ENCODE measurements around the gene SETBP1. TPM values are rescaled to one million over a fixed set of nuclear protein-coding genes. Genes with fewer than 3 reads are reported as not detected.

Gene SETBP1
- total and polyA plus RNA-seq, 2 of the 8 experiments (the other 6 are each of a cell fraction or from before 2014, with no cell fraction given) = 2.0 to 6.5 TPM

GRCh38 chr18:44848644-44849335 lies 168.1 kb downstream of the SETBP1 start:
- H3K36me3 ChIP-seq (ENCODE audit: control insufficient read depth in 2 of 4, insufficient read depth in 4 of 4, low read length in 3 of 4) = no peaks in the 10 kb centered on the region
- H2BK120ac ChIP-seq (replicated peaks; ENCODE audit: low read depth, low read length) = no peak overlapping the region
- H3K27me3 ChIP-seq (replicated peaks in 1 of 4; ENCODE audit: control insufficient read depth in 3 of 4, extremely low read depth in 1 of 4, insufficient read depth in 3 of 4, low read length in 3 of 4) = no peaks in the 10 kb centered on the region
- no peaks in the 10 kb centered on the region for H3K79me1 ChIP-seq (ENCODE audit: low read depth, low read length)
- no peak overlapping the region for H3K4ac ChIP-seq (replicated peaks; ENCODE audit: insufficient read length, low read depth, low read length)
- no peak overlapping the region for H2AFZ ChIP-seq (ENCODE audit: low read length)
- no peaks in the 10 kb centered on the region for H3K79me2 ChIP-seq (ENCODE audit: control insufficient read depth in 1 of 2, insufficient read depth in 2 of 2, low read length in 2 of 2)
- no peak overlapping the region for H3K9ac ChIP-seq (replicated peaks in 1 of 4; ENCODE audit: extremely low read depth in 1 of 4, low read depth in 3 of 4, low read length in 3 of 4)
- WGBS, 2 experiments (ENCODE audit: extremely low coverage in 1 of 2, insufficient coverage in 1 of 2, insufficient read length in 1 of 2, insufficient replicate concordance in 2 of 2, low coverage in 1 of 2, low lambda C conversion rate in 2 of 2, missing lambda C conversion rate in 1 of 2) = 84% methylated on average over 9 of the region's 9 CpGs; no CpG with 5 or more reads in 1 of the 2 experiments
- peaks cover 0 to 5% (median under 1%) of the 10 kb centered on the region in 4 experiments; a peak in 3 of 7 replicates for H3K4me1 ChIP-seq (replicated peaks in 1 of 4; ENCODE audit: control insufficient read depth in 3 of 4, insufficient read depth in 4 of 4, low read length in 3 of 4)
- no peak overlapping the region for H2AK5ac ChIP-seq (ENCODE audit: low read depth, low read length)
- H2BK20ac ChIP-seq (ENCODE audit: low read length) = no peak overlapping the region
- no peak overlapping the region for H2BK12ac ChIP-seq (ENCODE audit: low read depth, low read length)
- no peak overlapping the region for H2BK5ac ChIP-seq (ENCODE audit: low read depth, low read length)
- no peak overlapping the region for H3K18ac ChIP-seq (ENCODE audit: extremely low read depth, low read length)
- no peak overlapping the region for H3K56ac ChIP-seq (replicated peaks; ENCODE audit: insufficient read length, low read depth, low read length)
- CTCF ChIA-PET (ENCODE audit: partially characterized antibody) = interaction anchor here (1.3 kb wide), 1 partner anchor 20 kb away, joined by 3 read pairs; no protein-coding TSS in a partner anchor
- no peaks in the 10 kb centered on the region for H3K9me3 ChIP-seq (ENCODE audit: insufficient read depth in 2 of 2, low read depth in 1 of 2, low read length in 1 of 2)
- H3K23me2 ChIP-seq (ENCODE audit: low read depth, low read length) = no peaks in the 10 kb centered on the region
- POLR2A ChIA-PET (ENCODE audit: partially characterized antibody) = no interaction called here
- H4K20me1 ChIP-seq (replicated peaks in 1 of 2; ENCODE audit: control insufficient read depth in 1 of 2, insufficient read depth in 2 of 2, low read length in 2 of 2) = no peaks in the 10 kb centered on the region
- H3K23ac ChIP-seq (ENCODE audit: insufficient read length) = no peak overlapping the region
- H4K8ac ChIP-seq (ENCODE audit: extremely low read depth, insufficient read depth, low read length) = no peak overlapping the region
- H2BK15ac ChIP-seq (ENCODE audit: low read length) = no peak overlapping the region
- no peak for FAIRE-seq
- TF ChIP-seq JUN (IDR thresholded peaks at IDR 0.05; ENCODE audit: low read depth, low read length) (no peak), SUZ12 (IDR thresholded peaks at IDR 0.05; ENCODE audit: low read length) (no peak), RBBP5 (IDR thresholded peaks at IDR 0.05; ENCODE audit: borderline replicate concordance, low read depth, low read length) (no peak), CBX8 (IDR thresholded peaks at IDR 0.05; ENCODE audit: borderline replicate concordance, low read depth, low read length) (no peak), USF2 (IDR thresholded peaks at IDR 0.05; ENCODE audit: low read length) (no peak), SIX5 (IDR thresholded peaks at IDR 0.05; ENCODE audit: low read depth, low read length) (no peak), GTF2F1 (IDR thresholded peaks at IDR 0.05; ENCODE audit: borderline replicate concordance, low read depth, low read length) (no peak), POU5F1 (IDR thresholded peaks at IDR 0.05; ENCODE audit: low read depth, low read length) (no peak), FOSL1 (IDR thresholded peaks at IDR 0.05; ENCODE audit: insufficient read depth, low read depth, low read length) (no peak)
- H3K14ac ChIP-seq (ENCODE audit: insufficient read length) = no peak overlapping the region
- H4K91ac ChIP-seq (replicated peaks; ENCODE audit: insufficient read length, low read length) = no peak overlapping the region
- no peak overlapping the region for H3K4me3 ChIP-seq (ENCODE audit: extremely low read depth in 1 of 4, insufficient read depth in 2 of 4, low read depth in 3 of 4, low read length in 4 of 4)
- H3K4me2 ChIP-seq (ENCODE audit: insufficient read depth in 1 of 2, low read depth in 2 of 2, low read length in 2 of 2) = no peak overlapping the region
- no peak for DNase-seq (ENCODE audit: low read depth in 1 of 2, low spot score in 2 of 2)
- H4K5ac ChIP-seq (ENCODE audit: insufficient read length, low read depth, low read length) = no peak overlapping the region
- no peak overlapping the region for H3K27ac ChIP-seq (ENCODE audit: low read depth, low read length)

Measured in H1 (cell line).